ENCODE data around the gene IRF4. TPM values are rescaled to one million over a fixed set of nuclear protein-coding genes. Genes with fewer than 3 reads are reported as not detected.
A peak's percentile ranks its signal among the peaks of the same experiment; 100 is the strongest.

The IRF4 gene
- total and polyA plus RNA-seq, 7 donors: 0.03 to 0.59 (median 0.27) TPM

DNA sequence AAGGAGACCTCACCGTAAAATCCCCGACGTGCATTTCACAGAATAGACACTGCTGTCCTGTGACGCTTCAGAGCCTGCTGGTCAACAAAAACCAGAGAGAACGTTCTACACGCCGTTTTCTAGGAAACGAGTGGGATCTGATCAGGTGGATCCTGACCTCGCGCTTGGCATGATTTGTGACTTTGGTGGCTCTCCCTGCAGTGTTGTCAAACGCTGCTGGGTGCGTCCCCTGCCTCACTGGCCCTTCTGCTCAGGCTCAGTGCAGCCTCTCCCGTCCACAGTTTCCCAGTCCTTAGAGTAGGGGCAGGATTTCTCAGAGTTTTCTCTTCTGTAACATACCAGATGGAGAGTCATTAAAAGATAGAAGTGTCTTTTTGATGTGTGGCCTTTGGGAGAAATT, 27.6 kb upstream of the IRF4 start:
- Histone ChIP-seq H3K4me1 (no peaks in the 10 kb centered on the region), H3K27me3 (ENCODE audit: insufficient read depth in 3 of 3, low read length in 2 of 3) (peaks cover 0 to 3% (median 0%) of the 10 kb centered on the region in 3 donors), H3K9me3 (peaks cover 8% of the 10 kb centered on the region), H3K27ac (no peak overlapping the region), H3K36me3 (ENCODE audit: insufficient read depth in 1 of 2, low read depth in 1 of 2) (no peaks in the 10 kb centered on the region), H3K4me3 (no peak overlapping the region)
- intact Hi-C loops (cut with DNase I): no loop called here
- no peak for TF ChIP-seq CTCF (IDR thresholded peaks at IDR 0.05)
- DNase-seq (no peak), ATAC-seq (no peak)
- WGBS, 3 donors: 86 to 90% (median 89%) methylated on average over 13 of the region's 13 CpGs

- no peak for DNase-seq
- no peak for TF ChIP-seq CTCF (IDR thresholded peaks at IDR 0.05)
- Histone ChIP-seq H3K9me3 (peaks cover 8% of the 10 kb centered on the region), H3K36me3 (ENCODE audit: insufficient read depth in 1 of 2, low read depth in 1 of 2) (no peaks in the 10 kb centered on the region), H3K4me1 (no peaks in the 10 kb centered on the region), H3K27ac (no peak overlapping the region), H3K27me3 (ENCODE audit: insufficient read depth in 3 of 3, low read length in 2 of 3) (peaks cover 0 to 13% (median 0%) of the 10 kb centered on the region in 3 donors), H3K4me3 (no peak overlapping the region)
- WGBS, 3 donors: 55 to 60% (median 56%) methylated on average over 11 of the region's 11 CpGs
- ATAC-seq: peak in 2 of 4 donors; percentile 18 to 29
- intact Hi-C loops (cut with DNase I): no loop called here
Observed at GRCh38 chr6:364609-365540, 26.7 kb upstream of the IRF4 start.

DNA sequence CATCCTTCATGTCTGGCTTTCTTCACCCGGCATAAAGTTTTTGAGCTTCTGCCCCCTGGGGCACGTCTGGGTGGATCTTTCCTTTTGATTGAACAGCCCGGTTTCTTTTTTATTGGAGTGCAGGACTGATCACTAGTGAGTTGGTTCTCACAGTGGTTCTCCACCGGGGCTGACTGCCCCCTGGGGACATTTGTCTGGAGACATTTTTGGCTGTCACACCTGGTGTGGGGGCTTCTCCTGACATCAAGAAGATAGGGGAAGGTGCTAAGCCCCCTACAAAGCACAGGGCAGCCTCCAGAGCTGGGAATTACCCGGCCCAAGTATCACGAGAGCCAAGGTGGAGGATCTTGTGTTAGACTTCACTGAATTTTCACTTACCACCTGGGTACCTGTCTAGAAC, 25.7 kb upstream of the IRF4 start:
- Histone ChIP-seq H3K4me3 (no peak overlapping the region), H3K9me3 (peaks cover 8% of the 10 kb centered on the region), H3K27ac (no peak overlapping the region), H3K4me1 (no peaks in the 10 kb centered on the region), H3K27me3 (ENCODE audit: insufficient read depth in 3 of 3, low read length in 2 of 3) (peaks cover 0 to 22% (median 1%) of the 10 kb centered on the region in 3 donors), H3K36me3 (ENCODE audit: insufficient read depth in 1 of 2, low read depth in 1 of 2) (no peaks in the 10 kb centered on the region)
- no peak for TF ChIP-seq CTCF (IDR thresholded peaks at IDR 0.05)
- WGBS, 3 donors: 64 to 69% (median 69%) methylated on average over 6 of the region's 6 CpGs
- no peak for ATAC-seq
- no peak for DNase-seq
- intact Hi-C loops (cut with DNase I): no loop called here

DNA sequence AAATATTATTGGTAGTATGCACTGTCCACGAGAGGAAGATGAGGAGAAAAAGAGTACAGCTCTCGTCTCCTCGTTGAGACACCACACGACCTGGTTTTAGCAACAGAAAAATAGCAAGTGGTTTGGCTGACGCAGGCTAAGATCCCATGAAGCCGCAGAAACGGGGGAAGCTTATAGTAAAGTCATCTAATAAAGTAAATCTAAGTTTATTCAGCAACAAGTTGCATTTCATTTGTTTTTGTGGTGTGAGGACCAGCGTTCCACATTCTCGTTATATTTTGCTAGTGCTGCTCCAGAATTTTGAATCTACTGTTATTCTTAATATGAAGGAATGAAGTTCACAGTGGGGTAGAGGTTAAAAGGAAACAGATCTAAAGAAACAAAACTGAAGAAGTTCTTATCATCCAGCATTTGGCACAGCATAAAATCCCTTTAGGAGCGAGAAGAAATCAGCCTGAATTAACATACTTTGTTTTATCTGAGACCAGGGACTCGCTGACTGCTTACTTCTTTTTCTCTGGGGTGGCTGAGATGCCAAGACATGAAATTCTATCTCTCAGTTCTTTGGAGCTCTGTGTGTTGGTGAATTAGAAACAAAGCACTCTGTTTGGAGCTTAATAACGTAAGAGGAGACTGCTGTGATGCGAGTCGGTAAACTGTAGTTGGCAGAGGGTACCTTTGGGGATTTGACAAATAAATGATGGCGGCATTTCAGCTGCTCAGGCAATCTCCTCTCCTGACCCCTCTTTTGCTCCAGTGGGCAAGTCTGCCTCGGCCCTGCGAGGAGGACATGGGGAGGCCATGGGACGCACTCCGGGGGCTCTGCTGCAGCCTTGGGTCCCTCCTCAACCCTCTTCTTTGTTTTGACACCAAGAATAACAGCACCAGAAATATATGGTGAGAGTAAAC, 24.9 kb upstream of the IRF4 start:
- peaks cover 8% of the 10 kb centered on the region for H3K9me3 ChIP-seq
- no peaks in the 10 kb centered on the region for H3K4me1 ChIP-seq
- no peak overlapping the region for H3K4me3 ChIP-seq
- intact Hi-C loops (cut with DNase I): no loop called here
- ATAC-seq (peak in 2 of 4 donors; percentile 16 to 38), DNase-seq (no peak)
- peaks cover 0 to 22% (median 1%) of the 10 kb centered on the region in 3 donors for H3K27me3 ChIP-seq (ENCODE audit: insufficient read depth in 3 of 3, low read length in 2 of 3)
- H3K27ac ChIP-seq: no peak overlapping the region
- WGBS, 3 donors: 46 to 50% (median 48%) methylated on average over 19 of the region's 19 CpGs
- no peaks in the 10 kb centered on the region for H3K36me3 ChIP-seq (ENCODE audit: insufficient read depth in 1 of 2, low read depth in 1 of 2)
- no peak for TF ChIP-seq CTCF (IDR thresholded peaks at IDR 0.05)

Measured in psoas muscle (tissue), 8 donors.